ENCODE results near the gene VPS39.

VPS39 gene

GRCh38 chr15:42134617-42135245 is 73.4 kb downstream of the VPS39 start:
- Histone ChIP-seq H3K4me1 (ENCODE audit: control insufficient read depth, insufficient read depth, low read length) (peaks cover 9% of the 10 kb centered on the region), H3K36me3 (ENCODE audit: control insufficient read depth in 2 of 2, insufficient read depth in 1 of 2, low read length in 2 of 2) (no peaks in the 10 kb centered on the region), H3K4me3 (ENCODE audit: low read depth, low read length) (no peak overlapping the region), H3K9me3 (ENCODE audit: control insufficient read depth, insufficient read depth, low read depth, low read length) (no peaks in the 10 kb centered on the region), H3K27ac (ENCODE audit: extremely low read depth, low read depth, low read length) (no peak overlapping the region)
- CTCF ChIA-PET: interaction anchor here (0.6 to 2.2 kb wide), 18 partner anchors 9 to 573 kb away, joined by 3 to 12 read pairs (median 4); no protein-coding TSS in a partner anchor
- POLR2A ChIA-PET: no interaction called here
- TF ChIP-seq ZNF266 (tag by site-specific recombination; IDR thresholded peaks at IDR 0.05; ENCODE audit: low read depth) (no peak), PRDM2 (tag by site-specific recombination; IDR thresholded peaks at IDR 0.05; ENCODE audit: borderline replicate concordance) (no peak), ZNF707 (tag by site-specific recombination; IDR thresholded peaks at IDR 0.05) (no peak), ZNF510 (tag by site-specific recombination; IDR thresholded peaks at IDR 0.05; ENCODE audit: insufficient replicate concordance) (no peak), ZNF747 (tag by site-specific recombination; IDR thresholded peaks at IDR 0.05) (no peak), BCL11B (tag by site-specific recombination; IDR thresholded peaks at IDR 0.05; ENCODE audit: low read depth) (no peak), ZNF658 (tag by site-specific recombination; IDR thresholded peaks at IDR 0.05) (no peak), AEBP2 (tag by site-specific recombination; IDR thresholded peaks at IDR 0.05; ENCODE audit: borderline replicate concordance) (no peak), ZNF23 (tag by site-specific recombination; IDR thresholded peaks at IDR 0.05; ENCODE audit: borderline replicate concordance) (no peak), TCF7L2 (IDR thresholded peaks at IDR 0.05; ENCODE audit: borderline replicate concordance, low read depth, low read length) (no peak), SETDB1 (IDR thresholded peaks at IDR 0.05; ENCODE audit: insufficient read length, low read length) (no peak), ZNF16 (tag by site-specific recombination; IDR thresholded peaks at IDR 0.05; ENCODE audit: low read depth) (no peak), SP3 (tag by site-specific recombination; IDR thresholded peaks at IDR 0.05) (no peak), ZNF623 (tag by site-specific recombination; IDR thresholded peaks at IDR 0.05) (no peak), GLIS1 (tag by site-specific recombination; IDR thresholded peaks at IDR 0.05) (no peak)

- peak; percentile 52; the same call in 1 of the 2 replicates for TF ChIP-seq PATZ1 (tag by site-specific recombination; IDR thresholded peaks at IDR 0.05)
- peak; percentile 71 for TF ChIP-seq CTCF (tag by site-specific recombination; IDR thresholded peaks at IDR 0.05)
- peak; percentile 60; the same call in 1 of the 2 replicates for TF ChIP-seq ZSCAN30 (tag by site-specific recombination; IDR thresholded peaks at IDR 0.05)
- 0 out of 2 replicates have a peak, but pooled peaks have one; percentile 54 for TF ChIP-seq ZNF2 (tag by site-specific recombination; IDR thresholded peaks at IDR 0.05)
- no peak for TF ChIP-seq ZNF426 (tag by site-specific recombination; IDR thresholded peaks at IDR 0.05)
- no peak for TF ChIP-seq ZNF366 (tag by site-specific recombination; conservative IDR thresholded peaks at IDR 0.05)
- peak; percentile 71 for TF ChIP-seq ZNF654 (tag by site-specific recombination; IDR thresholded peaks at IDR 0.05; ENCODE audit: low read depth)
- H3K4me1 ChIP-seq (ENCODE audit: control insufficient read depth, insufficient read depth, low read length): peaks cover 9% of the 10 kb centered on the region
- POLR2A ChIA-PET: no interaction called here
- H3K4me3 ChIP-seq (ENCODE audit: low read depth, low read length): no peak overlapping the region
- H3K9me3 ChIP-seq (ENCODE audit: control insufficient read depth, insufficient read depth, low read depth, low read length): no peaks in the 10 kb centered on the region
- CTCF ChIA-PET: interaction anchor here (0.6 to 1.9 kb wide), 16 partner anchors 8 to 398 kb away, joined by 3 to 12 read pairs (median 4); no protein-coding TSS in a partner anchor
- no peak overlapping the region for H3K27ac ChIP-seq (ENCODE audit: extremely low read depth, low read depth, low read length)
- H3K36me3 ChIP-seq (ENCODE audit: control insufficient read depth in 2 of 2, insufficient read depth in 1 of 2, low read length in 2 of 2): no peaks in the 10 kb centered on the region
Observed at GRCh38 chr15:42133886-42134502, 74.1 kb downstream of the VPS39 start.
